SK-N-MC (cell line): ENCODE results near the gene ITGB6.

Source experiments
- EZH2 ChIP-seq: fragments of 200-600 bp; sonication (generic); IDR thresholded peaks from one replicate; pipeline ENCODE4 v1.6.1; 2017; ENCODE audit warnings: antibody characterized with exemption
- FOXP2 ChIP-seq: optimal IDR thresholded peaks from 2 replicates; pipeline ENCODE3; 2011; ENCODE audit warnings: mild to moderate bottlenecking, moderate library complexity; ENCODE audit not compliant: insufficient read depth; ENCODE audit errors: extremely low read length, control extremely low read depth

DNA sequence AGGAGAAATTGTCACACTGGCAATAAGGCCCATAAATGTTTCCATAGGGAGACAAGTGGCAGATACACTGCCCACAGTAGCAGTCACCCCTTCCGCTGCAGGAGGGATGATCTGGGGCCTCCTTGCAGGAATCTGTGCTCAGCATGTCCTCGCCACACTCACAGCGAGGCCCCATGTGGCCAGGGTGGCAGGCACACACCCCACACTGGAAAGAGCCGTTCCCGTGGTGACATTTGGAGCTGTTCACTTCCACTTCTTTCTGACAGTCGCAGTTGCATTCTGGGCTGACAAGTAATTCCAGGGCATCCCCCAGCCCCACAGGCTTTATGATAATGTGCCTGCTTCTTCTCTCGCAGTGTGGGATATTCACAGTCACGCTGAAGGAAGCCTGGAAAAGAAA, 62.6 kb downstream of the ITGB6 start:
- no peak for TF ChIP-seq FOXP2
- TF ChIP-seq EZH2: no peak
